ENCODE data around the gene CENPX. TPM values are rescaled to one million over a fixed set of nuclear protein-coding genes. Genes with fewer than 3 reads are reported as not detected.

The CENPX gene
- polyA plus RNA-seq, 1 donor (not counting 4 experiments of a cell fraction or from before 2014, with no cell fraction given): 48.2 TPM

DNA sequence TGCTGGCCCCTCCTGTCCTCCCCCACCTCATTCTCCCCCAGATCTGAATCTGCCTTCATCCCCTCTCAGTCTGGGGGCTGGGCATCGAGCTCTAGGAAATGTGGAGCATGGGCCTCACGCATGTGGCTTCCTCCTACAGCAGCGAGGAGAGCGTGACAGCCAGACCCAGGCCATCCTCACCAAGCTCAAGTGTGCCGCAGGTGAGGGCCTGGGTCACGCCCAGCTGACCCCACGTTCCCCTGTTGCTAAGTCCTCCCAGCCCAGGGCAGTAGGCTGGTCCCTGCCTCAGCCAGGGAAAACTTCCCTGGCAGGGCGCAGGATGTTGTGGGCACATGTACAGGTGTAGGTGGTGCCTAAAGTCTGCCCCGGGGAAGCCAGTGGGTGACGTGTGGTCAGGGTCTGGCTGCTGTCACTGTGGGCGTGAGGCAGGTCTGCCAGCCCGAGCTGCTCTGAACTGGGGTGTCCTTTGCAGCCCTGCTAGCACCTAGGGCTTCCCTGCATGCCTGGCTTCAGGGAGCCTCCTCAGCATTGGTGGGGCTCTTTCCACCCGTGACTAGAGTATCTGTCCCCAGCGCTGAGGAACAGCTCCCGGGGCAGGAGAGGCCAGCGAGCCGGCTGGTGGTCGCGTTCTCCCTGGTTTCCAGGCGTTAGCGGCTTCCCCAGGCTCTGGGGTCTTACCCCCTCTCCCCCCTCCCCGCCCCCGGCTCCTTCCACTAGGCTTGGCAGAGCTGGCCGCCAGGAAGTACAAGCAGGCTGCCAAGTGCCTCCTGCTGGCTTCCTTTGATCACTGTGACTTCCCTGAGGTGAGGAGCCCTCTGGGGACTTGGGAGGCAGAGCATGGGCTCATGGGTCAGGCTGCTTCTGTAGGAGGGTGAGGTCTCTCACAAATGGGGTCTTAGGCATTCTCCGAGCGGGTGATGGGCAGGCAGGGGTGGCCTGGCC lies 32.6 kb upstream of the CENPX start:
- no peak for DNase-seq (ENCODE audit: low read depth, low spot score)
- H3K79me2 ChIP-seq (ENCODE audit: control insufficient read depth, insufficient read depth, low read length): peaks cover 25% of the 10 kb centered on the region
- H3K9me3 ChIP-seq (ENCODE audit: control insufficient read depth, low read depth, low read length): no peaks in the 10 kb centered on the region
- H2AFZ ChIP-seq (ENCODE audit: control insufficient read depth, low read length): no peak overlapping the region
- no peaks in the 10 kb centered on the region for H3K9me1 ChIP-seq (ENCODE audit: control insufficient read depth, extremely low read depth, insufficient read depth, low read length)
- peaks cover 11% of the 10 kb centered on the region for H3K4me1 ChIP-seq (ENCODE audit: control insufficient read depth, extremely low read depth, insufficient read depth, low read length)
- dilution Hi-C loops (cut with MboI; ENCODE audit: extremely low pct_ligation_motif_present, low sequenced_read_pairs): no loop called here
- TF ChIP-seq, protein P1, sequence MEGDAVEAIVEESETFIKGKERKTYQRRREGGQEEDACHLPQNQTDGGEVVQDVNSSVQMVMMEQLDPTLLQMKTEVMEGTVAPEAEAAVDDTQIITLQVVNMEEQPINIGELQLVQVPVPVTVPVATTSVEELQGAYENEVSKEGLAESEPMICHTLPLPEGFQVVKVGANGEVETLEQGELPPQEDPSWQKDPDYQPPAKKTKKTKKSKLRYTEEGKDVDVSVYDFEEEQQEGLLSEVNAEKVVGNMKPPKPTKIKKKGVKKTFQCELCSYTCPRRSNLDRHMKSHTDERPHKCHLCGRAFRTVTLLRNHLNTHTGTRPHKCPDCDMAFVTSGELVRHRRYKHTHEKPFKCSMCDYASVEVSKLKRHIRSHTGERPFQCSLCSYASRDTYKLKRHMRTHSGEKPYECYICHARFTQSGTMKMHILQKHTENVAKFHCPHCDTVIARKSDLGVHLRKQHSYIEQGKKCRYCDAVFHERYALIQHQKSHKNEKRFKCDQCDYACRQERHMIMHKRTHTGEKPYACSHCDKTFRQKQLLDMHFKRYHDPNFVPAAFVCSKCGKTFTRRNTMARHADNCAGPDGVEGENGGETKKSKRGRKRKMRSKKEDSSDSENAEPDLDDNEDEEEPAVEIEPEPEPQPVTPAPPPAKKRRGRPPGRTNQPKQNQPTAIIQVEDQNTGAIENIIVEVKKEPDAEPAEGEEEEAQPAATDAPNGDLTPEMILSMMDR (optimal IDR thresholded peaks at IDR 0.05 in 1 of 3, IDR thresholded peaks at IDR 0.05 in 1 of 3, conservative IDR thresholded peaks at IDR 0.05 in 1 of 3; ENCODE audit: extremely low read depth in 1 of 3, insufficient read depth in 2 of 3, low read length in 3 of 3): no peak
- TF ChIP-seq EZH2 (IDR thresholded peaks at IDR 0.05; ENCODE audit: low read length): no peak
- no peak for FAIRE-seq
- H3K27ac ChIP-seq (ENCODE audit: control insufficient read depth, insufficient read depth, low read length): no peak overlapping the region
- H3K9ac ChIP-seq (ENCODE audit: control insufficient read depth, extremely low read depth, insufficient read depth, low read length): no peak overlapping the region
- no peak overlapping the region for H3K4me2 ChIP-seq (ENCODE audit: control insufficient read depth, extremely low read depth, insufficient read depth, low read depth, low read length)
- H3K4me3 ChIP-seq (ENCODE audit: control insufficient read depth in 2 of 3, extremely low read depth in 1 of 3, insufficient read depth in 2 of 3, low read depth in 1 of 3, low read length in 3 of 3): no peak overlapping the region
- no peaks in the 10 kb centered on the region for H4K20me1 ChIP-seq (ENCODE audit: control insufficient read depth, extremely low read depth, insufficient read depth, low read length)
- no peaks in the 10 kb centered on the region for H3K27me3 ChIP-seq (ENCODE audit: control insufficient read depth, extremely low read depth, insufficient read depth, low read length)
- H3K36me3 ChIP-seq (ENCODE audit: control insufficient read depth in 2 of 2, extremely low read depth in 1 of 2, insufficient read depth in 2 of 2, low read length in 2 of 2): peaks cover 26 to 36% of the 10 kb centered on the region in 2 experiments

DNA sequence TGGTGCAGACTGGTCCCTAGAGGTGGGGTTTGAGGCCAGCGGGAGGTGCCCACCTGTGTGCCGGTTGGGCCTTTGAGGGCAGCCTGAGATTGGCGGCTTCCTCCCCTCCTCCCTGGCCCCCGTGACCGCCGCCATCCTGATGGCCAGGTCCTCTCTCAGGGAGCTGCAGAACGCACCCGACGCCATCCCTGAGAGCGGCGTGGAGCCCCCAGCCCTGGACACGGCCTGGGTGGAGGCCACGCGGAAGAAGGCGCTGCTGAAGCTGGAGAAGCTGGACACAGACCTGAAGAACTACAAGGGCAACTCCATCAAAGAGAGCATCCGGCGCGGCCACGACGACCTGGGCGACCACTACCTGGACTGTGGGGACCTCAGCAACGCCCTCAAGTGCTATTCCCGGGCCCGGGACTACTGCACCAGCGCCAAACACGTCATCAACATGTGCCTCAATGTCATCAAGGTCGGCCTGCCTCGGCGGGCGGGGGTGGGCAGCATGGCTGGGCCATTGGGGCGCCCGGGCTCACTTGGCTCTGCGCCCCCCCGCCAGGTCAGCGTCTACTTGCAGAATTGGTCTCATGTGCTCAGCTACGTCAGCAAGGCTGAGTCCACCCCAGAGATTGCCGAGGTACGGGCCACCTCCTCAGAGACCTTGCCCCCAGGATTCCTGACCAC lies 31.8 kb upstream of the CENPX start:
- no peak overlapping the region for H2AFZ ChIP-seq (ENCODE audit: control insufficient read depth, low read length)
- peaks cover 11% of the 10 kb centered on the region for H3K4me1 ChIP-seq (ENCODE audit: control insufficient read depth, extremely low read depth, insufficient read depth, low read length)
- FAIRE-seq (no peak), DNase-seq (ENCODE audit: low read depth, low spot score) (no peak)
- no peaks in the 10 kb centered on the region for H3K27me3 ChIP-seq (ENCODE audit: control insufficient read depth, extremely low read depth, insufficient read depth, low read length)
- H3K36me3 ChIP-seq (ENCODE audit: control insufficient read depth in 2 of 2, extremely low read depth in 1 of 2, insufficient read depth in 2 of 2, low read length in 2 of 2): peaks cover 24 to 33% of the 10 kb centered on the region in 2 experiments
- no peaks in the 10 kb centered on the region for H4K20me1 ChIP-seq (ENCODE audit: control insufficient read depth, extremely low read depth, insufficient read depth, low read length)
- no peak for TF ChIP-seq EZH2 (IDR thresholded peaks at IDR 0.05; ENCODE audit: low read length)
- TF ChIP-seq, protein P1 (optimal IDR thresholded peaks at IDR 0.05 in 1 of 3, IDR thresholded peaks at IDR 0.05 in 1 of 3, conservative IDR thresholded peaks at IDR 0.05 in 1 of 3; ENCODE audit: extremely low read depth in 1 of 3, insufficient read depth in 2 of 3, low read length in 3 of 3): no peak
- no peak overlapping the region for H3K4me2 ChIP-seq (ENCODE audit: control insufficient read depth, extremely low read depth, insufficient read depth, low read depth, low read length)
- H3K9ac ChIP-seq (ENCODE audit: control insufficient read depth, extremely low read depth, insufficient read depth, low read length): no peak overlapping the region
- no peaks in the 10 kb centered on the region for H3K9me3 ChIP-seq (ENCODE audit: control insufficient read depth, low read depth, low read length)
- H3K79me2 ChIP-seq (ENCODE audit: control insufficient read depth, insufficient read depth, low read length): peaks cover 25% of the 10 kb centered on the region
- dilution Hi-C loops (cut with MboI; ENCODE audit: extremely low pct_ligation_motif_present, low sequenced_read_pairs): no loop called here
- no peak overlapping the region for H3K27ac ChIP-seq (ENCODE audit: control insufficient read depth, insufficient read depth, low read length)
- no peak overlapping the region for H3K4me3 ChIP-seq (ENCODE audit: control insufficient read depth in 2 of 3, extremely low read depth in 1 of 3, insufficient read depth in 2 of 3, low read depth in 1 of 3, low read length in 3 of 3)
- no peaks in the 10 kb centered on the region for H3K9me1 ChIP-seq (ENCODE audit: control insufficient read depth, extremely low read depth, insufficient read depth, low read length)
